Umbilical cord (tissue), 2 donors: ENCODE results near the gene KRIT1. TPM values are rescaled to one million over a fixed set of nuclear protein-coding genes. Genes with fewer than 3 reads are reported as not detected.
"Not testable (repeated sequence)": the region's sequence is repeated elsewhere in the genome, so short reads cannot be mapped to it uniquely, and the experiment has no call there.

Source experiments
- DNase-seq: peaks from one replicate; pipeline ENCODE4 v3.0.0-alpha.2; 2015; ENCODE audit warnings: low spot score
- total RNA-seq: library from RNA; depleted of rRNA; stranded (reverse); fragments of >200 nt; gene quantifications from one replicate; pipeline ENCODE4 v1.2.3, GENCODE V29; 2014; ENCODE audit warnings: low replicate concordance; ENCODE audit not compliant: insufficient read depth

Gene KRIT1
- 82.3 TPM for total RNA-seq

DNA sequence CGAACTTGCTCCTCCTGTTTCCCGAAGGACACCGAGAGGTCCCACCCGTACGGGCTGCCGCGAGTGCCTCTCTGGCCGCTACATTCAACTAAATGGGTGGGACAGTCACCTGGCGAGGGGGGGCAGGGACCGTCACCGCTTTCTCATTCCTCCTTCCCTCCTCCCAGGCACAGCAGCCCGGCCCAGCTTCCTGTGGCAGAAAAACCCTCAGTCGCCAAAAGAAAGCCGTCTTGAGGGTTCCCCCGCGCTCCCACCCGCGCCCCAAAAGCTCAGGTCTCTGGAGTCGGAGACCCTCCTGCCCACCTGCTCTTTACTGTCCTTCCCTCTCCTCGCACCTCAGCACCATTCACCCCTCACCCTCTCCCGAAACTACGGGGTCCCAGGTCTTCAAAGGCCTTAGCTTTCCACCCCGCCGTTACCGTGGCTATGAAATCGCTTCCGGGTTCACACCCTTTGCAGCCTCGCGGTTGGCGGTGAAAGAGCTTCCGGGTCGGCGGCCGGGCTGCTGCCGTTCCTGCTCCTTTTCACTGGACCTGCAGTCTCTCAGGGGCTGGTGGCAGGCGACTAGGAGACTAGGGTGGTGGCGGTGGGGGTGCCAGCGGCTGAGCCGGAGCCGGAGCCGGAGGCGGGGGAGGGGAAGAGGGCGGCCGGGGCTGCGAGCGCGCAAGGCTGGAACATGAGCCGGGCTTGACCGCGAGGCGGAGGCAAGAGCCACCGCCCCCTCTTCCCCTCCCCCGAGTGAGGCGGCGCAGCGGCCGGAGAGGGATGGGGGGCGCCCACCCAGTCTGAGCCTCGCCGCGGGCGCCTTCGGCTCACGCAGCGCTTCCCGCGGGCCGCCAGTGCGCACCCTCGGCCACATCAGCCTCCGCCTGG, at the start of gene KRIT1, which contains the start of gene ANKIB1:
Gene KRIT1 (minus strand): TSS at position 428 of the 873 bp plus-strand sequence. CDS start 3,779 bp downstream, outside the sequence.
Gene ANKIB1 (plus strand): TSS at position 488 of the 873 bp plus-strand sequence. CDS start 49,005 bp downstream, outside the sequence.
- peak; percentile 93 for DNase-seq

DNA sequence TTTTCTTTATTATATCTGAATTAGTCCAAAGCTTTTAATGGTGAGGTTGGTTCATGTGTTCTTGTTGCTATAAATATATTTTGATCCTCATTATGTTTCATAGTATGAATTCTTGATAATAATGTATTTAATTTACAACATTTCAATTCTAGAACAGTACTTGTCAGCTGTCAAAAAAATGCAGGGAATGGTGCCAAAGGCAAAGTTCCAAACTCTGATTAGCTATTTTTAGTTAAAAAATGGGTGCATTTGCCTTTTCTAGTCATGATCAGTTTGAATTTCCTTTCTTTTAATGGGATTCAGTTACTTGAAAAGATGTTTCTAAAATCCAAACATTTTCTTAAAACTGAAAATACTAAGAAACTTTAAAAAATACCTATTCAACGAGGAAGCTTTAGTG, 49.7 kb upstream of the KRIT1 start:
- DNase-seq = no peak

DNA sequence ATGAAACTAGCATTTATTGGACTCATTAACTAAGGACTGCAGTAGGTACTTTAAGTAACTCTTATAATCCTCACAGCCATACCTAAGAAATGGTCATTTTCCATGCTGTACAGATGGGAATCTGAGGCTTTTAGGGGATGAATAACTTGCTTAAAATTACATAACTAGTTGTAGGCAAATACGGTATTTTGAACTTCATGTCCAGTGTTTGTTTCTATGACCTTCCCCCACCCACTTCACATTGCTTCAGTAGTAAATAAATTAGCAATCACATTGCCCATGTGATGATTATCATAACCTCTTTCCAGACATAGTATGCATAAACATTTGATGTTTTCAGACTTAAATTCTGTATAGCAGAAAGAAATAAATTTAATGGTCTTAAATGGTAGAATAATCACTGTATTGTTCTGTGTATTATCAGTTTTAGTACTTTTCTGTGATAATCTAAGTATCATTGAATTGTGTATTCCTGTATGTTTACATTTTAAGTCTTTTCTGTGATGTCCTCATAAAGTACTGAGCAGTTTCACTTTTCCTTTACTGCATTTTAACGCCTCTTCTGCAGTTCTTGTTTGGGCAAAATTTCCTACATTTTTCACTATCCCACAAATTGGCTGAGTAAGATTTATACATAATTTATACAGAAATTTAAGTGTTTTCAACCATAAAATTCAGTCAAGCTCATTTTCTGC, 48.3 kb upstream of the KRIT1 start:
- no peak for DNase-seq

DNA sequence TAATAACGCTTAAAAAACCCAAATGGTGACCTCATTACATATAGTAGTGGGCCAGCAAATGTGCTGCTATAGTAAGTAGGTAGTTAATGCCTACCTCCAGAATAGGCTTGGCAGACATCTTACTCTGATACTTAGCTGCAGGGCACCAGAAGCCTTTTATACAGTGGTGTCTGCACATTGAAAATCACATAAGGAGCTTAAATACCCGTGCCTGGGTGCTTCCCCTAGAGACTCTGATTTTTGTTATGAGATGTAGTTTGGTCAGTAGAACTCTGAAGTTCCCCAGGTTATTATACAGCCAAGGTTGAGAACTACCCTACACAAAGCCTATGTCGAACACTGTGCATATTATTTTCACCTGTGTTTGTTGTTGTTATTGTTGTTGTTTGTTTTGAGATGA, 47.3 kb upstream of the KRIT1 start:
- no peak for DNase-seq

GRCh38 chr7:92289321-92289720, 43.6 kb upstream of the KRIT1 start:
- no peak for DNase-seq

GRCh38 chr7:92282930-92283329, 37.2 kb upstream of the KRIT1 start:
- DNase-seq = no peak

- DNase-seq = no peak
Measured at GRCh38 chr7:92282221-92282814, 36.6 kb upstream of the KRIT1 start.

DNA sequence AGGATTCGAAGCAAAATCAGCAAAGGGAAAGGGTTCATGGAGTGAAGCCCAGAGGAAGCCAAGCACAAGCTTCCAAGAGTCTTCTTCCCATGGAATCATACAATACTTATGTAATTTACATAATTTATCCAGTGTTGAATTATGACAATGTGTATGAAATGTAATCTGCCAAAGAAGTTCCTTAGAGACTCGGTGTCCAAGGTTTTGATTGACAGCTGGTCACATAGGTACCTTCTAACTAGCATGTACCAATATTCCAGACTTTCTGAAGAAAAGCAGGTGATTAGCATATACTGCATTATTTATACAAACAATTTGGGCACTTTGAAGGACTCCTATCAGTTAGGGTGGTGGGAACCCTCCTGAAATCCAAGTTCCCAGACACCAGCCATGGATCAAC, 35.3 kb upstream of the KRIT1 start:
- DNase-seq = no peak

DNA sequence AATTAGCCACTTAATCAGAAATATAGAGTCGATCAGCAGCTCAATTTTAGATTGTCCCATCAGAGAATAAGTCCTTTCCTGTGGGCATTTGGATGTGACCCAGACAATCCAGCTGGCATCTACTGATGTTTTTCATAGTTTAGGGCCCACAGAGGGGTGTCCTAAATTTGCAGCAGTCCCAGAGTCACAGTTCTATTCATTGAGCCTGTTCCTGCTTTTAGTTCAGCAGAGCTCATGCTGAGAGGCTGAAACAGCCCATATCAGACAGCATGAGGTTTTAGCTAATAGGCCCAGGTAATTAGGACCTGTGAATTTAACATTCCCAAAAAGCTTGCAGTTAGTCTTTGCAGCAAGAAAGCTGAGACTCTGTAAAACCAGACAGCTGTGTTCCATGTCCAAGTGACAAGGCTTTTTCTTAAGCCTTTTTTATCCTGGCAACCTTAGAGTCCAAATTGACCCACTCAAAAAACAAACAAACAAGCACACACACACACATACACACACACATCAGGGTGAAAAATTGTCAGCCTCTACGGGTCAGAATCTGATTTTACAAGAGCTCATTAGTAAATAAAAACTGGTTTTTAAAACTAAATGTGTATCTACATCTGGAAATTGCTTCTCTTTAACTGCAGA, 33.8 kb upstream of the KRIT1 start:
- DNase-seq = no peak

DNA sequence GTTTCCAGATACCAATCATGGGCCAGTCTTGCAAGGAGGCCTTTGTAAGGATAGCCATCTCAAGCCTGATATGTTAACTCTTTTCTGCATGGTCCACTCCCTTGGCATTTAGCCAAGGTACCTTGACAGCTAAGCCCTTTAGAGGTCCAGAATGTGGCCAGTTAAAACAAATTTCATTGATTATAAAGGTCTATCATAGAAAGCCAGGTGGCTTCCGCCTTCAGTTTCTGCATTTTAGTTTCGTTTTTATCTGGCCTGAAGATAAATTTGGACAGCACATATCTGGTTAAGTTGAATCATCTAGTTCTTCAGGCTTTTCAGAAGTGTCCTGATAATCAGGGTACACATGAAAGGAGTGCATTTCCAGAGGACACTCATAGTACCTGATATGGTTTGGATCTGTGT, 30.7 kb upstream of the KRIT1 start:
- DNase-seq = no peak

DNA sequence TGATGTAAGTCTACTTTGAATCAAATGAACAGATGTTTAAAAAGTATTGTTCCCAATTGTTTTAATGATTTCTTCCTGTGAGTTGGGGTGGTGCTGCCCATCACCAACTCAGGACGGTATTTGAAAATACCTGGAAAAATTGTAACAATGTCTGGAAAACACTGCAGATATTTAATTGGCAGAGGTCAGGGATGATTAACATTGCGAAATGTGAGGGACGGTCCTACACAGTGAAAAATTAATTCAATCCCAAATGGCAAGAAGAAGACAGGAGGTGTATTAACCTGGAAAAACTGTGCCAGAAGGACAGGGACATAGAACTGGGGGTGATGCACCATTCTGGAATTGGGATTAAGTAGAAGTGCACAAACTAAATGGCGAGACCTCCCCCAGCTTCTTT, 29.6 kb upstream of the KRIT1 start:
- no peak for DNase-seq

DNA sequence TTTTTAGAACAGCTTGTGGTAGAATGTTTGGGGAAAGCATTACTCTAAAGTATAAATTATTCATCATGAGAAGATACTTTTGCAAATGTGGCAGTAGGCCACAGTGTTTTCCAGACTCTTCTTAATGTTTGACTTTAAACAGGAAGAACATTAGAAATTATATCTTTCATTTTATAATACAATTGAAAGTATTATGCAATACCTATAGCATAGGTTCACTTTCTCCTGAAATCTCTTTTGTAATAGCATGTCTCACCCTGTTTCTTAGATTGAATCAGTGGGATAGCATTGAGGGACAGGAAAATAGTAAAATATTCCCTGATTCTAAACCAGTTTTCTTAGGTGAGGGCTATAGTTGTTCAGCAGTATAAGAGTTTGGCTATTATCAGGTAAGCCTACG, 23.2 kb upstream of the KRIT1 start:
- no peak for DNase-seq

GRCh38 chr7:92266415-92267241, 20.9 kb upstream of the KRIT1 start:
- DNase-seq = no peak

- DNase-seq = no peak
Measured at GRCh38 chr7:92260248-92260781, 14.6 kb upstream of the KRIT1 start.

DNA sequence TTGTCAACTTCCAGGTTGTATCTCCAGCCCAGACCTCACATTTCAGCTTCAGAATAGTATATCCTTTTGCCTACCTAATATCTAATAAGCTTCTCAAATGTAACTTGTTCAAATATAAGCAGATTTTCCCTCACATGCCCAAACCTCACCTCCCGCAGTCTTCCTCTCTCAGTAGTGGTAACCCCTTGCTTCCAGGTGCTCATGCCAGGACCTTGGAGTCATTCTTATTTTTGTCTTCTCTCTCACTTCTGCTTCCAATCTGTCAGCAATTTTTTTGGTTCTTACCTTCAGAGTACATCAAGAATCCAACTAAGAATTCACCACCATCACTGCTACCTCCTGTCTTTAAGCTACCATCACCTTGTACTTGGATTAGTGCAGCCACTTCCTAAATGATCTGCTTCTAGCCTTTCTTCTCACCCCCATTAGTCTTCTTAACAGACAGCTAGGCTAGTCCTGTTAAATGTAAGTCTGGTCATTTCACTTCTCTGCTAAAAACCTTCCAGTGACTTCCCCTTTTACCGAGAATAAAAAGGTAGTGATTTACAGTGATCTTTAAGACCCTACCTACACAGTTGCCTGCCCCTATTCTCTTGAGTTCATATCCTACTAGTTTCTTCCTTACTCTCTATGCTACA, 14.0 kb upstream of the KRIT1 start:
- no peak for DNase-seq

DNA sequence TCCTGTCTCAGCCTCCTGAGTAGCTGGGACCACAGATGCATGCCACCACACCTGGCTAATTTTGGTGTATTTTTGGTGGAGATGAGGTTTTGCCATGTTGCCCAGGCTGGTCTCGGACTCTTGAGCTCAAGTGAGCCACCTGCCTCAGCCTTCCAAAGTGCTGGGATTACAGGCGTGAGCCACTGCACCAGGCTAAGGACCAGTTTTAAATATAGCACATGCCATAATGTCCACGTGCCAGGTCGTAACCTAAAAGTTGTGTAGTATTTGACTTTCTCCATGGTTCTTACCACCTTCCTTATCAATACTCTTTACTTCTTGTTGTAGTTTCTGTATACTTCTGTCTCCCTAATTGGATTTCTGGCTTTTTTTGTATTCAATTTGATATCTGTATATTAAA, 13.3 kb upstream of the KRIT1 start:
- no peak for DNase-seq

DNA sequence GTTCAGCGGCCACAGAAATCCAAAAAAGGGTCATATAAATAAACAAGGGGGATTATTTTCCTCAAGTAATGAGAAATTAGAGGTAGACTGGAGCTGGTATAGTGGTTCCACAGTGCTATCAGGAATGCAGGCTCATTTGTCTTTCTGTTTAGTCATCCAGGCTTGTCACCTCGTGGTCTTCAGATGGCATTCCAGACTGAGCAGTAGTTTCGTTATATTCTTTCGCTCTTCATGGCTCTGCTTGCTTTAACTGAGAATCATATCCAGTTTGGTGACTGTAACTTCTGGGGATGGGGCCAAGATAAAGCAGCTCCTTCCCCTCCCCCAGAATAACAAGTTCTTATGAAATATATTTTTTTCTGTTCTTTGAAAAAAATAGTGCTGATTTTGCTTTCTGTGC, 9.6 kb upstream of the KRIT1 start:
- DNase-seq = no peak

GRCh38 chr7:92254800-92255199, 9.1 kb upstream of the KRIT1 start:
- DNase-seq = not testable (repeated sequence)

- DNase-seq = no peak
Measured at GRCh38 chr7:92253251-92253650, 7.5 kb upstream of the KRIT1 start.

GRCh38 chr7:92251181-92251580, 5.5 kb upstream of the KRIT1 start:
- DNase-seq = no peak
